K562 (cell line): ENCODE measurements around the gene RAD21L1. TPM values are rescaled to one million over a fixed set of nuclear protein-coding genes. Genes with fewer than 3 reads are reported as not detected.

Experiments used
- ADNP ChIP-seq: fragments of 200-800 bp; sonication (Bioruptor generic); IDR thresholded peaks from 2 replicates; pipeline ENCODE4 v1.6.1; 2016; ENCODE audit warnings: missing genetic modification characterization, missing compliant biosample characterization
- ARID1B ChIP-seq: fragments of 450-650 bp; IDR thresholded peaks from 2 replicates; pipeline ENCODE4 v1.6.1; 2016; ENCODE audit warnings: antibody characterized with exemption, mild to moderate bottlenecking, inconsistent platforms
- CBFA2T3 ChIP-seq: fragments of 450-650 bp; IDR thresholded peaks from 2 replicates; pipeline ENCODE4 v1.6.1; 2017
- CCAR2 ChIP-seq: fragments of 200-400 bp; formaldehyde crosslinking; IDR thresholded peaks from 2 replicates; pipeline ENCODE4 v1.6.1; 2017; ENCODE audit warnings: mild to moderate bottlenecking, low read depth, low read length
- CLOCK ChIP-seq: fragments of 250-450 bp; sonication (Bioruptor Pico); IDR thresholded peaks from 2 replicates; pipeline ENCODE4 v1.4.0; 2020; ENCODE audit warnings: mild to moderate bottlenecking, moderate library complexity, borderline replicate concordance
- ELF2 ChIP-seq: fragments of 250-450 bp; sonication (Bioruptor Pico); IDR thresholded peaks from 2 replicates; pipeline ENCODE4 v1.5.0; 2021; ENCODE audit warnings: mild to moderate bottlenecking
- GABPB1 ChIP-seq: sonication (generic); formaldehyde crosslinking; IDR thresholded peaks from 2 replicates; pipeline ENCODE4 v1.8.0; 2022; ENCODE audit warnings: mild to moderate bottlenecking, missing genetic modification reagents
- GATA2 ChIP-seq: sonication (generic); formaldehyde crosslinking; IDR thresholded peaks from 2 replicates; pipeline ENCODE4 v1.4.0; 2020; ENCODE audit warnings: mild to moderate bottlenecking, missing genetic modification reagents
- HES1 ChIP-seq: fragments of 450-650 bp; IDR thresholded peaks from 2 replicates; pipeline ENCODE4 v1.6.1; 2016; ENCODE audit warnings: low read depth, mild to moderate bottlenecking, moderate library complexity
- IRF1 ChIP-seq: sonication (generic); formaldehyde crosslinking; IDR thresholded peaks from 2 replicates; pipeline ENCODE4 v1.8.0; 2022; ENCODE audit warnings: missing genetic modification reagents, mild to moderate bottlenecking, borderline replicate concordance
- KLF1 ChIP-seq: fragments of 450-650 bp; IDR thresholded peaks from 2 replicates; pipeline ENCODE4 v1.6.1; 2016; ENCODE audit warnings: missing genetic modification characterization, missing compliant biosample characterization
- KLF13 ChIP-seq: fragments of 450-650 bp; IDR thresholded peaks from 2 replicates; pipeline ENCODE4 v1.6.1; 2016; ENCODE audit warnings: missing genetic modification characterization, low read depth, mild to moderate bottlenecking, missing compliant biosample characterization, moderate library complexity, borderline replicate concordance
- MYNN ChIP-seq, 2 experiments: sonication (generic); formaldehyde crosslinking in 1 of 2; IDR thresholded peaks; 2 replicates each; pipeline versions ENCODE4 v1.5.0 to v1.6.1; 2016 to 2020; ENCODE audit warnings: antibody characterized with exemption in 1 of 2, missing genetic modification reagents in 1 of 2
- NCOR1 ChIP-seq: fragments of 450-650 bp; IDR thresholded peaks from 2 replicates; pipeline ENCODE4 v1.6.1; 2016; ENCODE audit warnings: mild to moderate bottlenecking, moderate library complexity
- PML ChIP-seq: IDR thresholded peaks from 2 replicates; pipeline ENCODE4 v1.6.1; 2012; ENCODE audit warnings: low read length, inconsistent platforms
- SIX5 ChIP-seq, 2 experiments: IDR thresholded peaks; 2 replicates each; pipeline ENCODE4 v1.6.1; 2011; ENCODE audit warnings: low read length in 2 of 2, borderline replicate concordance in 1 of 2, low read depth in 1 of 2, mild to moderate bottlenecking in 1 of 2, moderate library complexity in 1 of 2; ENCODE audit not compliant: insufficient read depth in 1 of 2
- SMARCA5 ChIP-seq: fragments of 450-650 bp; IDR thresholded peaks from 2 replicates; pipeline ENCODE4 v1.6.1; 2016
- SRF ChIP-seq, 2 experiments: fragments of 250-450, 450-650 bp in 1 of 2; sonication (Bioruptor Pico) in 1 of 2; sonication (generic) in 1 of 2; formaldehyde crosslinking; IDR thresholded peaks; 2 replicates each; pipeline versions ENCODE4 v1.5.0 to v1.5.1; 2020 to 2022; ENCODE audit warnings: mild to moderate bottlenecking in 1 of 2, missing genetic modification reagents in 1 of 2
- TBL1XR1 ChIP-seq, 2 experiments: IDR thresholded peaks; 2 replicates each; pipeline ENCODE4 v1.6.1; 2012; ENCODE audit warnings: improper control_type of control experiment in 2 of 2, low read length in 2 of 2, mild to moderate bottlenecking in 1 of 2
- TCF3 ChIP-seq: sonication (generic); formaldehyde crosslinking; IDR thresholded peaks from 2 replicates; pipeline ENCODE4 v1.4.0; 2020; ENCODE audit warnings: mild to moderate bottlenecking, missing genetic modification reagents
- TEAD2 ChIP-seq: fragments of 450-650 bp; IDR thresholded peaks from 2 replicates; pipeline ENCODE4 v1.6.1; 2016; ENCODE audit warnings: missing genetic modification characterization, control low read depth, missing compliant biosample characterization
- TRIM24 ChIP-seq, 2 experiments: fragments of 450-650 bp; IDR thresholded peaks; 2 replicates each; pipeline ENCODE4 v1.6.1; 2016
- USF2 ChIP-seq: sonication (generic); formaldehyde crosslinking; IDR thresholded peaks from 2 replicates; pipeline ENCODE4 v1.5.0; 2020; ENCODE audit warnings: missing genetic modification reagents
- ZNF311 ChIP-seq: fragments of 250-450 bp; sonication (Bioruptor Pico); IDR thresholded peaks from 2 replicates; pipeline ENCODE4 v1.4.0; 2020; ENCODE audit warnings: mild to moderate bottlenecking, moderate library complexity
- ZNF57 ChIP-seq: fragments of 450-650 bp; formaldehyde crosslinking; IDR thresholded peaks from 2 replicates; pipeline ENCODE4 v1.4.0; 2020; ENCODE audit warnings: mild to moderate bottlenecking, moderate library complexity
- polyA plus RNA-seq, 8 experiments: library from polyadenylated mRNA; depleted of rRNA in 4 of 8; stranded (reverse) in 5 of 8; unstranded in 3 of 8; fragments of >200 nt; fragmentation: Nextera tagmentation in 2 of 8; fragmentation: Illumina TruSeq in 1 of 8; extraction: Ambion mirVana in 2 of 8; extraction: Trizol in 1 of 8; gene quantifications; 2 replicates each; pipeline versions ENCODE4 v1.2.1 to v1.2.3, GENCODE V29; 2011 to 2014; ENCODE audit warnings: inconsistent platforms in 1 of 8, missing spikeins in 1 of 8
- total RNA-seq, 7 experiments: library from RNA; depleted of rRNA in 6 of 7; stranded (reverse); fragments of >200 nt in 6 of 7; fragmentation: Illumina TruSeq in 2 of 7; extraction: Trizol in 2 of 7; gene quantifications; 2 replicates each; pipeline versions ENCODE4 v1.2.1 to v1.2.3, GENCODE V29; 2011 to 2021; ENCODE audit warnings: low replicate concordance in 1 of 7

RAD21L1 gene
- total and polyA plus RNA-seq, 9 of the 15 experiments (the other 6 are each of a cell fraction or from before 2014, with no cell fraction given): 0.17 to 1.7 (median 0.45) TPM; not detected in 1

- TF ChIP-seq CLOCK (no peak), GABPB1 (CRISPR knock-in tag) (no peak), HES1 (0 out of 2 replicates have a peak, but pooled peaks have one; percentile 35), CBFA2T3 (peak; percentile 92), ADNP (no peak), TEAD2 (tag) (no peak), CCAR2 (no peak), PML (0 out of 2 replicates have a peak, but pooled peaks have one; percentile 37), KLF1 (tag) (no peak), IRF1 (CRISPR knock-in tag) (no peak), GATA2 (CRISPR knock-in tag) (peak; percentile 50; the same call in 1 of the 2 replicates), MYNN (IDR thresholded peaks at IDR 0.05) (0 out of 2 replicates have a peak, but pooled peaks have one; percentile 29), MYNN (CRISPR knock-in tag; IDR thresholded peaks at IDR 0.05) (no peak), KLF13 (tag) (no peak), USF2 (CRISPR knock-in tag) (no peak), NCOR1 (peak; percentile 82), ARID1B (peak; percentile 82), TBL1XR1 (IDR thresholded peaks at IDR 0.05; ENCODE audit: low read length in 2 of 2) (no peak), SMARCA5 (no peak), ZNF57 (no peak), ELF2 (CRISPR knock-in tag) (no peak), SIX5 (IDR thresholded peaks at IDR 0.05; ENCODE audit: borderline replicate concordance in 1 of 2, insufficient read depth in 1 of 2, low read depth in 1 of 2, low read length in 2 of 2) (no peak), ZNF311 (no peak), TCF3 (CRISPR knock-in tag) (peak; percentile 88), TRIM24 (IDR thresholded peaks at IDR 0.05) (peak in 1 of 2 experiments; percentile 37; a peak in 1 of 4 replicates), SRF (CRISPR knock-in tag; IDR thresholded peaks at IDR 0.05) (no peak)
Observed at GRCh38 chr20:1190847-1191246, 35.0 kb upstream of the RAD21L1 start (continued).
